ENCODE data around the gene ZBTB12. TPM values are rescaled to one million over a fixed set of nuclear protein-coding genes. Genes with fewer than 3 reads are reported as not detected.

The ZBTB12 gene, protein sequence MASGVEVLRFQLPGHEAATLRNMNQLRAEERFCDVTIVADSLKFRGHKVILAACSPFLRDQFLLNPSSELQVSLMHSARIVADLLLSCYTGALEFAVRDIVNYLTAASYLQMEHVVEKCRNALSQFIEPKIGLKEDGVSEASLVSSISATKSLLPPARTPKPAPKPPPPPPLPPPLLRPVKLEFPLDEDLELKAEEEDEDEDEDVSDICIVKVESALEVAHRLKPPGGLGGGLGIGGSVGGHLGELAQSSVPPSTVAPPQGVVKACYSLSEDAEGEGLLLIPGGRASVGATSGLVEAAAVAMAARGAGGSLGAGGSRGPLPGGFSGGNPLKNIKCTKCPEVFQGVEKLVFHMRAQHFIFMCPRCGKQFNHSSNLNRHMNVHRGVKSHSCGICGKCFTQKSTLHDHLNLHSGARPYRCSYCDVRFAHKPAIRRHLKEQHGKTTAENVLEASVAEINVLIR
- 9.6 and 11.7 TPM in 2 replicates for total RNA-seq (2022)
- Bru-seq, nascent RNA, result percentile 50 among the genes with signal in this experiment
- BruChase-seq, experiment 1, labeled RNA remaining after a 2-hour chase, result percentile 61 among the genes with signal in this experiment
- percentile 58 among the genes with signal in this experiment for BruChase-seq, experiment 2, labeled RNA remaining after a 6-hour chase
- long read RNA-seq, result 0 reads

DNA sequence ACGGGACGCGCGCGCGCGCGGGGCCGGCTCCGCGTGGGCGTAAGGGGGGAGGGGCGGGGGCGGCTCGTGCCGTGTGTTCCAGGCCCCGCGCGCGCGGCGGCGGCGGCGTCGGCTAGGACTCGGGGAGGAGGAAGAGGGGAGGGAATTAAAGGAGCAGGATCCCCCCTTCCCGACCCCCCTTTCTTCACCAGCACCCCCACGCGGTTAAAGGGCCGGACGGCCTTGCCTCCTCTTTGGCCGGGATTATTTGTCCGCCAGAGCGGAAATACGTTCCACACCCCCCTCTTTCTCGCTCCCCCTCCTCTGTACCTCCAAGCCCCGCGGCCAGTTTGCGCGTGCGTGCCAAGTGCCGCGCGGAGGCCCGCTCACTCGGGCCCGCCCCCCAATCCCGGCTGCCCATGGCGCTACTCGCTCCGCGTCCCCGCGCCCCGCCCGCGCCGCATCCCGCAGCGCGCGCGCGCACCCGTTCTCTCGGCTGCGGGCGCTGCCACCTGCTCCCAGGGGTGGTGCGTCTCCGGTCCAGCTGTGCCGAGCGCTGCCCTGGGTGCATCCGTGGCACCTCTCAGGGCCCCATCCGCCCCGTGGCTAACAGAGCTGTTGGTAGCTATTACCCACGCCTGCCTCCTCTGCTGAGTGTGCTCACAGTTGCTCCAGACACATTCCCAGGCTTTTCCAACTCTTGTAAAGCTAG, at the start of gene ZBTB12:
ZBTB12 (minus strand) TSS at position 134 of the 691 bp plus-strand sequence. CDS start 781 bp downstream, outside the sequence.
- Histone ChIP-seq H3K36me3 (ENCODE audit: control insufficient read depth, insufficient read depth, low read length) (no peaks in the 10 kb centered on the region), H3K27me3 (replicated peaks; ENCODE audit: control insufficient read depth, insufficient read depth, low read length) (no peaks in the 10 kb centered on the region), H3K4me3 (ENCODE audit: low read depth, low read length) (peak within 1 kb of the TSS; percentile 68), H3K9me3 (no peaks in the 10 kb centered on the region), H3K4me1 (peaks cover 19% of the 10 kb centered on the region)
- Mint-ChIP-seq H3K27ac (ENCODE audit: unreplicated experiment) (peak within 1 kb of the TSS; percentile 58), H3K9me3 (ENCODE audit: unreplicated experiment) (no peaks in the 10 kb centered on the region), H3K4me1 (ENCODE audit: low read depth, unreplicated experiment) (peaks cover 20% of the 10 kb centered on the region), H3K4me3 (ENCODE audit: unreplicated experiment) (peak within 1 kb of the TSS; percentile 73), H3K27me3 (ENCODE audit: insufficient read depth, unreplicated experiment) (no peaks in the 10 kb centered on the region), H3K36me3 (ENCODE audit: insufficient read depth, unreplicated experiment) (peaks cover 30% of the 10 kb centered on the region)
- no TSS peak for BruUV-seq (replicated peaks)
- intact Hi-C loops (cut with micrococcal nuclease; ENCODE audit: unreplicated experiment), result loop anchor here (1.0 to 5.0 kb wide), 3 partner anchors 39 to 215 kb away; no protein-coding TSS in a partner anchor
- ChIA-PET POLR2A (interaction anchor here (0.7 to 1.2 kb wide), 3 partner anchors 19 to 57 kb away, joined by 3 to 4 read pairs (median 3); partner anchors contain the start of genes CFB and SKIC2), CTCF (interaction anchor here (0.6 to 1.2 kb wide), 2 partner anchors 15 to 50 kb away, joined by 6 to 10 read pairs; no protein-coding TSS in a partner anchor)
- TF ChIP-seq, protein P1, sequence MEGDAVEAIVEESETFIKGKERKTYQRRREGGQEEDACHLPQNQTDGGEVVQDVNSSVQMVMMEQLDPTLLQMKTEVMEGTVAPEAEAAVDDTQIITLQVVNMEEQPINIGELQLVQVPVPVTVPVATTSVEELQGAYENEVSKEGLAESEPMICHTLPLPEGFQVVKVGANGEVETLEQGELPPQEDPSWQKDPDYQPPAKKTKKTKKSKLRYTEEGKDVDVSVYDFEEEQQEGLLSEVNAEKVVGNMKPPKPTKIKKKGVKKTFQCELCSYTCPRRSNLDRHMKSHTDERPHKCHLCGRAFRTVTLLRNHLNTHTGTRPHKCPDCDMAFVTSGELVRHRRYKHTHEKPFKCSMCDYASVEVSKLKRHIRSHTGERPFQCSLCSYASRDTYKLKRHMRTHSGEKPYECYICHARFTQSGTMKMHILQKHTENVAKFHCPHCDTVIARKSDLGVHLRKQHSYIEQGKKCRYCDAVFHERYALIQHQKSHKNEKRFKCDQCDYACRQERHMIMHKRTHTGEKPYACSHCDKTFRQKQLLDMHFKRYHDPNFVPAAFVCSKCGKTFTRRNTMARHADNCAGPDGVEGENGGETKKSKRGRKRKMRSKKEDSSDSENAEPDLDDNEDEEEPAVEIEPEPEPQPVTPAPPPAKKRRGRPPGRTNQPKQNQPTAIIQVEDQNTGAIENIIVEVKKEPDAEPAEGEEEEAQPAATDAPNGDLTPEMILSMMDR (IDR thresholded peaks at IDR 0.05; ENCODE audit: insufficient read depth in 1 of 2, low read depth in 1 of 2, low read length in 1 of 2, severe bottlenecking in 1 of 2, unreplicated experiment in 1 of 2), result no peak
- DNase-seq, result peak; percentile 92 to 94

DNA sequence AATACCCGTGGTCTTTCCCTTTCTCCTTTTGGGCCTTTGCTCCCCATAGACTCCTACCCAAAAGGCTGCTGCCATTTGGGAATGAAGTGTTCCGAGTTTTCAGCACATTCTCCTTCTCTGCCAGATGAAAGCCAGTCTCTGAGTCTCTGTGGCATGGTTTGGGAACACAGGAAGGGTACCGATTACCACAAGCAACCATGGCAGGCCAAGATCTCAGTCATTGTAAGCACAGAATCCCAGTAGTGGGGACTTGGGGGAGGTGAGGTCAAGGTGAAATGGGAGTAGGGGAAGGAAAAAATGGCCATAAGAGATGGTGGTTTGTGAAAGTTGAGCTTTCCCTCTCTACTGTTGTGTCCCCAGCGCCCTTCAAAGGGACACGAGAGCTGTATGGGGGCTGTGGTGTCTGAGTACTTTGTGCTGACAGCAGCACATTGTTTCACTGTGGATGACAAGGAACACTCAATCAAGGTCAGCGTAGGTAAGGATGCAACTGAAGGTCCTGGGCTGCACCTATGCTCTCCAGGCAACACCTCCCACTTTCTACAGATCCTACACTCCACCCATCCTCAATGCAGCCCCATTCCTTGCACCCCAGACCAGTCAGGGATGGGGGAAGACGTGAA, 48.2 kb upstream of the ZBTB12 start:
- Mint-ChIP-seq H3K27me3 (ENCODE audit: insufficient read depth, unreplicated experiment) (no peaks in the 10 kb centered on the region), H3K4me1 (ENCODE audit: low read depth, unreplicated experiment) (peaks cover 43% of the 10 kb centered on the region), H3K27ac (ENCODE audit: unreplicated experiment) (no peak overlapping the region), H3K36me3 (ENCODE audit: insufficient read depth, unreplicated experiment) (peaks cover 51% of the 10 kb centered on the region), H3K4me3 (ENCODE audit: unreplicated experiment) (no peak overlapping the region), H3K9me3 (ENCODE audit: unreplicated experiment) (no peaks in the 10 kb centered on the region)
- no TSS peak for BruUV-seq (replicated peaks)
- POLR2A ChIA-PET, result no interaction called here
- intact Hi-C loops (cut with micrococcal nuclease; ENCODE audit: unreplicated experiment), result no loop called here
- TF ChIP-seq, protein P1 (IDR thresholded peaks at IDR 0.05; ENCODE audit: insufficient read depth in 1 of 2, low read depth in 1 of 2, low read length in 1 of 2, severe bottlenecking in 1 of 2, unreplicated experiment in 1 of 2), result no peak
- no peaks in the 10 kb centered on the region for H3K27me3 ChIP-seq (replicated peaks; ENCODE audit: control insufficient read depth, insufficient read depth, low read length)
- no peak overlapping the region for H3K4me3 ChIP-seq (ENCODE audit: low read depth, low read length)
- H3K9me3 ChIP-seq, result no peaks in the 10 kb centered on the region
- H3K4me1 ChIP-seq, result peaks cover 25% of the 10 kb centered on the region
- no peak for DNase-seq
- peaks cover 7% of the 10 kb centered on the region for H3K36me3 ChIP-seq (ENCODE audit: control insufficient read depth, insufficient read depth, low read length)
- CTCF ChIA-PET, result interaction anchor here (1.3 kb wide), 1 partner anchor 44 kb away, joined by 5 read pairs; no protein-coding TSS in a partner anchor
